T-cell (primary cell): ENCODE results near the gene DCLK2. TPM values are rescaled to one million over a fixed set of nuclear protein-coding genes. Genes with fewer than 3 reads are reported as not detected.
"Not testable (repeated sequence)": the region's sequence is repeated elsewhere in the genome, so short reads cannot be mapped to it uniquely, and the experiment has no call there.

Experiments used
- ATAC-seq, 4 experiments: fragments of 200-7000 bp in 3 of 4; fragments of 150-1000 bp in 1 of 4; cut with Tn5 transposase; replicated peaks in 1 of 4; 1 replicate in 3 of 4; 2 replicates in 1 of 4; pipeline ENCODE4 v1.10.0; 2021; ENCODE audit warnings: moderate library complexity in 3 of 4, mild to moderate bottlenecking in 2 of 4, moderate number of reproducible peaks in 1 of 4
- CTCF ChIA-PET, 2 donors: fragments of 300-600 bp; sonication (Branson Sonifier 250); formaldehyde crosslinking; loops; one replicate each; lab custom pipeline; 2022; ENCODE audit warnings: antibody characterized with exemption in 2 of 2; lab: Charles Lee
- POLR2A ChIA-PET, 2 donors: fragments of 300-600 bp; sonication (Branson Sonifier 250); formaldehyde crosslinking; loops; one replicate each; lab custom pipeline; 2022; ENCODE audit warnings: antibody characterized with exemption in 2 of 2; lab: Charles Lee
- DNase-seq, 35 experiments: peaks; one replicate each; pipeline versions ENCODE4 v3.0.0 to v3.0.0-alpha.2; 2013 to 2023
- H3K27ac ChIP-seq: one replicate; pipeline ENCODE4 v1.5.1; 2013; ENCODE audit warnings: low read length
- H3K27me3 ChIP-seq, 2 experiments: replicated peaks in 1 of 2; 1 replicate in 1 of 2; 2 replicates in 1 of 2; pipeline versions ENCODE4 v1.6.1 to v1.7.0; 2013; ENCODE audit warnings: low read length in 1 of 2, mixed read lengths in 1 of 2; ENCODE audit not compliant: control insufficient read depth in 2 of 2, insufficient read depth in 2 of 2; ENCODE audit errors: extremely low read depth in 1 of 2
- H3K36me3 ChIP-seq, 2 donors: 1 replicate in 1 of 2; 2 replicates in 1 of 2; pipeline versions ENCODE4 v1.6.1 to v1.7.0; 2013; ENCODE audit warnings: low read length in 1 of 2; ENCODE audit not compliant: control insufficient read depth in 2 of 2, insufficient read depth in 1 of 2; ENCODE audit errors: extremely low read depth in 1 of 2
- H3K4me1 ChIP-seq, 2 experiments: 1 replicate in 1 of 2; 2 replicates in 1 of 2; pipeline versions ENCODE4 v1.6.1 to v1.7.0; 2013; ENCODE audit warnings: low read length in 2 of 2, mixed read lengths in 1 of 2; ENCODE audit not compliant: insufficient read depth in 2 of 2, control insufficient read depth in 1 of 2; ENCODE audit errors: extremely low read depth in 1 of 2
- H3K4me3 ChIP-seq, 2 donors: 1 replicate in 1 of 2; 2 replicates in 1 of 2; pipeline versions ENCODE4 v1.5.1 to v1.7.0; 2013; ENCODE audit warnings: mild to moderate bottlenecking in 2 of 2, low read length in 1 of 2, moderate library complexity in 1 of 2; ENCODE audit not compliant: control insufficient read depth in 1 of 2; ENCODE audit errors: extremely low read depth in 1 of 2
- H3K9me3 ChIP-seq: 2 replicates; pipeline ENCODE4 v1.7.0; 2013
- H3K27ac Mint-ChIP-seq, 2 donors: one replicate each; pipeline ENCODE4 v1.8.0; 2020 to 2021; ENCODE audit warnings: mild to moderate bottlenecking in 2 of 2, mixed read lengths in 2 of 2
- H3K27me3 Mint-ChIP-seq, 2 donors: one replicate each; pipeline ENCODE4 v1.8.0; 2021 to 2022; ENCODE audit warnings: mixed read lengths in 2 of 2
- H3K36me3 Mint-ChIP-seq: one replicate; pipeline ENCODE4 v1.8.0; 2021; ENCODE audit warnings: mixed read lengths
- H3K4me1 Mint-ChIP-seq, 3 donors: one replicate each; pipeline ENCODE4 v1.8.0; 2020 to 2022; ENCODE audit warnings: mixed read lengths in 3 of 3, mild to moderate bottlenecking in 1 of 3
- H3K4me3 Mint-ChIP-seq, 3 donors: one replicate each; pipeline ENCODE4 v1.8.0; 2020 to 2022; ENCODE audit warnings: mild to moderate bottlenecking in 3 of 3, mixed read lengths in 3 of 3, moderate library complexity in 3 of 3
- H3K9me3 Mint-ChIP-seq, 3 donors: one replicate each; pipeline ENCODE4 v1.8.0; 2020 to 2022; ENCODE audit warnings: mixed read lengths in 3 of 3
- WGBS: methylation state at CpG from one replicate; pipeline ENCODE4 v1.1.5; 2013; ENCODE audit warnings: missing lambda C conversion rate; ENCODE audit not compliant: insufficient coverage; 5-methylcytosine and 5-hydroxymethylcytosine counted together
- total RNA-seq, 35 experiments: library from RNA in 6 of 35; stranded (reverse) in 6 of 35; fragments of 120-200 nt in 1 of 35; gene quantifications; one replicate each; pipeline versions ENCODE4 v1.2.1 to v1.2.4 and lab custom pipeline; 2013 to 2026

The DCLK2 gene
- total RNA-seq, 5 donors from 2014 or later (not counting 1 experiment from before 2014, with no cell fraction given): 0.10 to 0.35 (median 0.15) TPM; not detected in 2

DNA sequence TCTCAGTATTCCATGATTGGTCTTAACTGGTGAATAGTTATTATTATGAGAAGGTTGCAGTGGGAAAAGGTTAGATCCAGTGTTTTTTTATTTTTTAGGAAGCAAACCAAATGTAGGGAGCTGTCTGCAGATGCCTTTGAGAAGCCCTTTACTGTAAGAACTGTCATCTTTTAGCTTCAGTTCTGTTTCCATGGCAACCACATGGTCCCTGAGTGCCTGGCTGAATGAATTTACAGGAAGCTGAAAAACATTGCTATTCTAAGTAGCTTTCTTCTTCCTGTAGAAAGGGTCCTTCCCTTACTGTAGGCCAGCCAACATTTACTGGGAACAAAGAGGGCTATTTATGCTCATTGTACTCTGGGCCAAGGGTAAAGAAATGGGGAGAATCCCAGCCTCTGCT, 103.3 kb downstream of the DCLK2 start:
- Histone ChIP-seq H3K36me3 (no peaks in the 10 kb centered on the region), H3K4me3 (no peak overlapping the region), H3K4me1 (no peaks in the 10 kb centered on the region), H3K9me3 (no peaks in the 10 kb centered on the region), H3K27me3 (peaks cover 0 to 9% of the 10 kb centered on the region in 2 experiments), H3K27ac (no peak overlapping the region)
- DNase-seq (no peak), ATAC-seq (no peak)
- Mint-ChIP-seq H3K36me3 (no peaks in the 10 kb centered on the region), H3K4me3 (no peak overlapping the region), H3K27me3 (peaks cover 12 to 20% of the 10 kb centered on the region in 2 donors), H3K9me3 (no peaks in the 10 kb centered on the region), H3K4me1 (no peaks in the 10 kb centered on the region), H3K27ac (no peak overlapping the region)
- ChIA-PET CTCF (no interaction called here), POLR2A (no interaction called here)

DNA sequence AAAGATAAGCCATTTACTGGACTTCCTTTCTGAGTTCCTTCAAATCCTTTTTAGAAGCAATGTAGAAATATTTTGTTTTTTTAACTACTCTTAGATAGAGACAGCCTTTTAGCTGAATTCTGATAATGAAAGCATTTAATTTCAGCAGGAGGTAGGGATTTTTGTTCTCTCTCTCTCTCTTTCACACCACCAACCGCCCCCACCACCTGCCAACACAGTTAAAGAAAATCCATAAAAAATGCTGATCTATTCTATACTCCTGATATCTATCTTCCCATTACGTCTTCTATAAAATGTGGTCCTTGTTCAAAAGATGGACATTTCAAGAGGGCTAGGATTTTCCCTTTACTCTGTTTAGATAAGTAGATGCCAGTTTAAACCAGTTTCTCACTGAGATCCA, 104.5 kb downstream of the DCLK2 start:
- Mint-ChIP-seq H3K27me3 (peaks cover 16 to 24% of the 10 kb centered on the region in 2 donors), H3K9me3 (no peaks in the 10 kb centered on the region), H3K4me1 (no peaks in the 10 kb centered on the region), H3K27ac (no peak overlapping the region), H3K4me3 (no peak overlapping the region), H3K36me3 (no peaks in the 10 kb centered on the region)
- Histone ChIP-seq H3K27me3 (peaks cover 0 to 9% of the 10 kb centered on the region in 2 experiments), H3K4me3 (no peak overlapping the region), H3K27ac (no peak overlapping the region), H3K9me3 (no peaks in the 10 kb centered on the region), H3K36me3 (no peaks in the 10 kb centered on the region), H3K4me1 (no peaks in the 10 kb centered on the region)
- POLR2A ChIA-PET: no interaction called here
- ATAC-seq (no peak), DNase-seq (no peak)
- CTCF ChIA-PET: interaction anchor here in 1 of 2 donors (0.5 kb wide), 1 partner anchor 266 kb away, joined by 5 read pairs; no protein-coding TSS in a partner anchor
- WGBS: no CpG with 5 or more reads among the region's 2 CpGs

DNA sequence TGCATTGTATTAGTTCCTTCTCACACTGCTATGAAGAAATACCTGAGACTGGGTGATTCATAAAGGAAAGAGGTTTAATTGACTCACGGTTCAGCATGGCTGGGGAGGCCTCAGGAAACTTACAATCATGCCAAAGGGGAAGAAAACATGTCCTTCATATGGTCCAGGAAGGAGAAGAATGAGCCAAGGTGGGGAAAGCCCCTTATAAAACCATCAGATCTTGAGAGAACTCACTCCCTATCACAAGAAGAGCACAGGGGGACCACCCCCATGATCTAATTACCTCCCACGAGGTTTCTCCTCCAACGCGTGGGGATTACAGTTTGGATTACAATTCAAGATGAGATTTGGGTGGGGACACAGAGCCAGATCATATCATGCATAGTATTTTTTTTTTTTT, 106.8 kb downstream of the DCLK2 start:
- H3K4me3 ChIP-seq, H3K9me3 Mint-ChIP-seq, H3K4me1 ChIP-seq, H3K36me3 Mint-ChIP-seq, CTCF ChIA-PET, H3K4me1 Mint-ChIP-seq, H3K36me3 ChIP-seq, H3K27me3 ChIP-seq, H3K4me3 Mint-ChIP-seq, DNase-seq, POLR2A ChIA-PET, H3K27ac Mint-ChIP-seq, ATAC-seq, H3K9me3 ChIP-seq, H3K27ac ChIP-seq: not testable (repeated sequence)
- peaks cover 15 to 20% of the 10 kb centered on the region in 2 donors for H3K27me3 Mint-ChIP-seq
- no CpG with 5 or more reads among the region's 4 CpGs for WGBS

DNA sequence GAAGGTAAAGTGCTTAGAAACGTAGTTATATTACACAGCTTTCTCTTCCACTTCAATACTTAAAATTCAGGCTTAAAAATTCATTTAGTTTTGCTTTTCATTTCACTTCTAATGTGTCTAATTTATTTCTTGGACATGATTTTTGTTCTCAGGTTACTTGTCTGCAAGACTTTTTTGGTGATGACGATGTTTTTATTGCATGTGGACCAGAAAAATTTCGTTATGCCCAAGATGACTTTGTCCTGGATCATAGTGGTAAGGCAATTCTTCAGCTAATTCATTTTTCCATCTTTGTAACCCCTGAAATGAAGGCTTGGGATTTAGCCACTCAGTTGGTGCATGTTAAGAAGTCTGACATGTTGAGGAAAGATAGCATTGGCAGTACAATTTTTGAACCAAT, 114.7 kb downstream of the DCLK2 start:
- Mint-ChIP-seq H3K9me3 (peaks cover 0 to 3% (median 0%) of the 10 kb centered on the region in 3 donors), H3K27ac (no peak overlapping the region), H3K4me1 (no peaks in the 10 kb centered on the region), H3K27me3 (no peaks in the 10 kb centered on the region), H3K36me3 (no peaks in the 10 kb centered on the region), H3K4me3 (no peak overlapping the region)
- POLR2A ChIA-PET: no interaction called here
- DNase-seq (no peak), ATAC-seq (no peak)
- H3K36me3 ChIP-seq: no peaks in the 10 kb centered on the region
- no CpG with 5 or more reads among the region's 3 CpGs for WGBS
- no peaks in the 10 kb centered on the region for H3K9me3 ChIP-seq
- H3K4me1 ChIP-seq: no peaks in the 10 kb centered on the region
- no peak overlapping the region for H3K27ac ChIP-seq
- CTCF ChIA-PET: no interaction called here
- no peak overlapping the region for H3K4me3 ChIP-seq
- H3K27me3 ChIP-seq: no peaks in the 10 kb centered on the region

DNA sequence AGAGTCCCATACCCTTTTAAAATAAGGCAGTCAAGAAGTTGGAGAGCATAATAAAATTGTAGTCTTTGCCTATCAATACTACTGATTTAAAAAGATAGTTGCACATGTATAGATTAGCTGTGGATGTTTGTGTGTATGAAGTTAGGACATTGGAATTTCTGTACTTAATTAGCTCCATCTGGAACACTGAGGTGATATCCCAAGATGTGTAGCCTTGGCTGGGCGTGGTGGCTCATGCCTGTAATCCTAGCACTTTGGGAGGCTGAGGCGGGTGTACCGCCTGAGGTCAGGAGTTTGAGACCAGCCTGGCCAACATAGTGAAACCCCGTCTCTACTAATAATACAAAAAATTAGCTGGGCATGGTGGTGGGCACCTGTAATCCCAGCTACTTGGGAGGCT, 119.0 kb downstream of the DCLK2 start:
- POLR2A ChIA-PET, H3K27ac Mint-ChIP-seq, H3K27me3 Mint-ChIP-seq, H3K9me3 ChIP-seq, H3K4me1 Mint-ChIP-seq, H3K36me3 Mint-ChIP-seq, H3K36me3 ChIP-seq, ATAC-seq, H3K4me1 ChIP-seq, H3K27ac ChIP-seq, H3K4me3 ChIP-seq, DNase-seq, H3K9me3 Mint-ChIP-seq, H3K27me3 ChIP-seq, H3K4me3 Mint-ChIP-seq, CTCF ChIA-PET: not testable (repeated sequence)
- no CpG with 5 or more reads among the region's 4 CpGs for WGBS

DNA sequence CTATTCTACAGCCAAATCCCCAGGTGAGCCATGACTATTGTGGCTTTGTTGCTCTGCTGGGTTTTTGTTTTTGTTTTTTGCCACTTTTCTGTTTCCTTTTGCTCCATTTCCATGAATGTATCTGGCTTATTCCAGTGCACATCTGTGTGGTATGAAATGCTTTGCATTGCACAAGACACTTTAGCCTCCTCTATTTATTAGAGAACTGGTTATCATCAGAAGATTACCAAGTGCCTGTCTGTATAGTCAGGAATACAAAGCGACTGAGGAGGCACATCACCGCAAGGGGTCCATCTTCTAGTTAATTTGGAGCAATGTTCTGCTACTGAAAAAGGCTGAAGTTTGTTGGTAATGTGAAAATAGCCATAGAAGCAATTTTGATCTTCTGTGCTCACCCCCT, 120.8 kb downstream of the DCLK2 start:
- Histone ChIP-seq H3K4me1 (no peaks in the 10 kb centered on the region), H3K36me3 (no peaks in the 10 kb centered on the region), H3K27me3 (no peaks in the 10 kb centered on the region), H3K27ac (no peak overlapping the region), H3K9me3 (no peaks in the 10 kb centered on the region), H3K4me3 (no peak overlapping the region)
- Mint-ChIP-seq H3K36me3 (no peaks in the 10 kb centered on the region), H3K4me3 (no peak overlapping the region), H3K9me3 (no peaks in the 10 kb centered on the region), H3K27me3 (peaks cover 4 to 8% of the 10 kb centered on the region in 2 donors), H3K4me1 (no peaks in the 10 kb centered on the region), H3K27ac (no peak overlapping the region)
- no CpG with 5 or more reads among the region's 2 CpGs for WGBS
- ATAC-seq (no peak), DNase-seq (no peak)
- POLR2A ChIA-PET: no interaction called here
- CTCF ChIA-PET: interaction anchor here in 1 of 2 donors (0.6 kb wide), 1 partner anchor 18 kb away, joined by 5 read pairs; no protein-coding TSS in a partner anchor

DNA sequence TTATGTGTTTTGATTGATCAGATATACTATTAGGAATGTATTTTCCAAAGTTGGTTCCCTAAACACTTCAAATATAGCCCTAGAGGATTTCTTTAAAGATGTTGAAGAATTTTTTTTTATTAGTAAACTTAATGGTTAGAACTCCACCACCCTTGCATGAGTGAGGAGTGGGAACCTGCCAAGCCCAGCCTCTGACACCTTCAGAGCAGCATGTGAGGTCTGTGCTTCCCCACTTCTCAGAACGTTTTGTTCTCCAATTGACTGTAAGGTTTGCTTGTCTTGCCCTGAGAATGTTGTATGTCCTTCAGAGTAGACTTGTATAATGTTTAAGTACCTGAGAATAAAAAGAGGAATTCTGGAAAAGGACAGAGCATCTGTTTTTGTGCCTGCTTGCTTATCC, 126.8 kb downstream of the DCLK2 start:
- no peaks in the 10 kb centered on the region for H3K9me3 Mint-ChIP-seq
- H3K27ac ChIP-seq: no peak overlapping the region
- no peak overlapping the region for H3K4me3 ChIP-seq
- H3K4me3 Mint-ChIP-seq: no peak overlapping the region
- H3K4me1 ChIP-seq: no peaks in the 10 kb centered on the region
- H3K4me1 Mint-ChIP-seq: no peaks in the 10 kb centered on the region
- POLR2A ChIA-PET: no interaction called here
- H3K27me3 Mint-ChIP-seq: peaks cover 3 to 4% of the 10 kb centered on the region in 2 donors
- H3K27me3 ChIP-seq: no peaks in the 10 kb centered on the region
- H3K36me3 Mint-ChIP-seq: no peaks in the 10 kb centered on the region
- CTCF ChIA-PET: interaction anchor here in 1 of 2 donors (0.5 kb wide), 1 partner anchor 47 kb away, joined by 3 read pairs; no protein-coding TSS in a partner anchor
- DNase-seq (no peak), ATAC-seq (no peak)
- no peak overlapping the region for H3K27ac Mint-ChIP-seq
- H3K36me3 ChIP-seq: no peaks in the 10 kb centered on the region
- WGBS: no CpG with 5 or more reads among the region's 1 CpG
- H3K9me3 ChIP-seq: no peaks in the 10 kb centered on the region
